Measurements from ENCODE around the gene GPR39.

The GPR39 gene

DNA sequence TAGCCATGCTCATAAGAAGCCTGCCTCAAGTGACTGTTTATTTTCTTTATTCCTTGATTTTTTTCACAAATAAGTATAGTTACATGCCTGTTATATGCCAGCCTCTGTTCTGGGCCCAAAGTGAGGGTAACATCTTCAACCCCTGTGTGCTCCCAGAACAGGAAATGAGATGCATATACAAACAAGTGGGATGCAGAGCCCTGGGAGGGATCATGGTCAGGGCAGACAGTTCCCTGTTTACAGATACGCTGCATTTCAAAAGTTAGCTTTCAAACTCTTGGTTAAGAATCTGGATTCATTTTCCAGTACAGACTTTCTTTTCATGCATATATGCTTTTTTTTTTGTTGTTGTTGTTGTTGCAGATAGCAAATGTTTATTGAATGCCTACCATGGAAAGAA, 24.4 kb downstream of the GPR39 start (continued):
- TF ChIP-seq, protein P1, sequence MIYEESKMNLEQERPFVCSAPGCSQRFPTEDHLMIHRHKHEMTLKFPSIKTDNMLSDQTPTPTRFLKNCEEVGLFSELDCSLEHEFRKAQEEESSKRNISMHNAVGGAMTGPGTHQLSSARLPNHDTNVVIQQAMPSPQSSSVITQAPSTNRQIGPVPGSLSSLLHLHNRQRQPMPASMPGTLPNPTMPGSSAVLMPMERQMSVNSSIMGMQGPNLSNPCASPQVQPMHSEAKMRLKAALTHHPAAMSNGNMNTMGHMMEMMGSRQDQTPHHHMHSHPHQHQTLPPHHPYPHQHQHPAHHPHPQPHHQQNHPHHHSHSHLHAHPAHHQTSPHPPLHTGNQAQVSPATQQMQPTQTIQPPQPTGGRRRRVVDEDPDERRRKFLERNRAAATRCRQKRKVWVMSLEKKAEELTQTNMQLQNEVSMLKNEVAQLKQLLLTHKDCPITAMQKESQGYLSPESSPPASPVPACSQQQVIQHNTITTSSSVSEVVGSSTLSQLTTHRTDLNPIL (CRISPR knock-in tag; IDR thresholded peaks at IDR 0.05; ENCODE audit: low read depth), result no peak
- no peak for TF ChIP-seq ZFP3 (CRISPR knock-in tag; IDR thresholded peaks at IDR 0.05)
- no peak for TF ChIP-seq ZNF565 (CRISPR knock-in tag; conservative IDR thresholded peaks at IDR 0.05; ENCODE audit: low read depth)
- TF ChIP-seq ZNF70 (CRISPR knock-in tag; IDR thresholded peaks at IDR 0.05), result no peak
- TF ChIP-seq GLIS3 (CRISPR knock-in tag; IDR thresholded peaks at IDR 0.05), result no peak
- TF ChIP-seq, protein P2, sequence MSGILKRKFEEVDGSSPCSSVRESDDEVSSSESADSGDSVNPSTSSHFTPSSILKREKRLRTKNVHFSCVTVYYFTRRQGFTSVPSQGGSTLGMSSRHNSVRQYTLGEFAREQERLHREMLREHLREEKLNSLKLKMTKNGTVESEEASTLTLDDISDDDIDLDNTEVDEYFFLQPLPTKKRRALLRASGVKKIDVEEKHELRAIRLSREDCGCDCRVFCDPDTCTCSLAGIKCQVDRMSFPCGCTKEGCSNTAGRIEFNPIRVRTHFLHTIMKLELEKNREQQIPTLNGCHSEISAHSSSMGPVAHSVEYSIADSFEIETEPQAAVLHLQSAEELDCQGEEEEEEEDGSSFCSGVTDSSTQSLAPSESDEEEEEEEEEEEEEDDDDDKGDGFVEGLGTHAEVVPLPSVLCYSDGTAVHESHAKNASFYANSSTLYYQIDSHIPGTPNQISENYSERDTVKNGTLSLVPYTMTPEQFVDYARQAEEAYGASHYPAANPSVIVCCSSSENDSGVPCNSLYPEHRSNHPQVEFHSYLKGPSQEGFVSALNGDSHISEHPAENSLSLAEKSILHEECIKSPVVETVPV (CRISPR knock-in tag; IDR thresholded peaks at IDR 0.05), result no peak

DNA sequence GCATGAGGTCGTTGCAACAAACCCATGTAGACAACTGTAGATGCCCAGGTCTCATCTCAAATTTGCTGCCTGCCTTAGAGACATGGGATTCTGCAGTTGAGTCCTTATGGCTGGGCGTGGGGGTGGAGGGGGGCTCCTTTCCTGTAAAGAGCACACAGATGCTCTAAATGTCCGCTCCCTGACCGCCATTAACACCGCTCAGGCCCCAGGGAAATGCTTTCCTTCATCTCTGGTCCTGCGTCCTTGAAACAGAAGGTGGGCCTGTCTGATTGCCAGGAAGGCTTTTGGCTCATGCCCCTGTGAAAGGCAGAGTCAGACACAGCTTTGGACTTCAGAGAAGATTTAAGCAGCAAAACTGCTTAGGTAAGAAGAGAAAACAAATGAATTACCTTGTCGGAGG, 25.7 kb downstream of the GPR39 start:
- no peak for ATAC-seq
- TF ChIP-seq ZNF565 (CRISPR knock-in tag; conservative IDR thresholded peaks at IDR 0.05; ENCODE audit: low read depth) (no peak), SNAI2 (CRISPR knock-in tag; IDR thresholded peaks at IDR 0.05) (no peak), PPARA (CRISPR knock-in tag; IDR thresholded peaks at IDR 0.05; ENCODE audit: borderline replicate concordance) (no peak), ZC3H10 (CRISPR knock-in tag; IDR thresholded peaks at IDR 0.05) (no peak), ZFP30 (CRISPR knock-in tag; IDR thresholded peaks at IDR 0.05) (no peak), ZFP3 (CRISPR knock-in tag; IDR thresholded peaks at IDR 0.05) (no peak), OSR1 (CRISPR knock-in tag; IDR thresholded peaks at IDR 0.05) (no peak), TCF4 (CRISPR knock-in tag; IDR thresholded peaks at IDR 0.05; ENCODE audit: borderline replicate concordance) (no peak), RARB (CRISPR knock-in tag; IDR thresholded peaks at IDR 0.05) (no peak), BACH2 (CRISPR knock-in tag; IDR thresholded peaks at IDR 0.05; ENCODE audit: borderline replicate concordance) (no peak), ISL1 (CRISPR knock-in tag; IDR thresholded peaks at IDR 0.05) (no peak), ESRRG (CRISPR knock-in tag; IDR thresholded peaks at IDR 0.05) (no peak), TOX (CRISPR knock-in tag; IDR thresholded peaks at IDR 0.05; ENCODE audit: borderline replicate concordance) (no peak)
- TF ChIP-seq, protein P1 (CRISPR knock-in tag; IDR thresholded peaks at IDR 0.05; ENCODE audit: low read depth), result no peak
- TF ChIP-seq, protein P2 (CRISPR knock-in tag; IDR thresholded peaks at IDR 0.05), result no peak
- TF ChIP-seq, protein P3, sequence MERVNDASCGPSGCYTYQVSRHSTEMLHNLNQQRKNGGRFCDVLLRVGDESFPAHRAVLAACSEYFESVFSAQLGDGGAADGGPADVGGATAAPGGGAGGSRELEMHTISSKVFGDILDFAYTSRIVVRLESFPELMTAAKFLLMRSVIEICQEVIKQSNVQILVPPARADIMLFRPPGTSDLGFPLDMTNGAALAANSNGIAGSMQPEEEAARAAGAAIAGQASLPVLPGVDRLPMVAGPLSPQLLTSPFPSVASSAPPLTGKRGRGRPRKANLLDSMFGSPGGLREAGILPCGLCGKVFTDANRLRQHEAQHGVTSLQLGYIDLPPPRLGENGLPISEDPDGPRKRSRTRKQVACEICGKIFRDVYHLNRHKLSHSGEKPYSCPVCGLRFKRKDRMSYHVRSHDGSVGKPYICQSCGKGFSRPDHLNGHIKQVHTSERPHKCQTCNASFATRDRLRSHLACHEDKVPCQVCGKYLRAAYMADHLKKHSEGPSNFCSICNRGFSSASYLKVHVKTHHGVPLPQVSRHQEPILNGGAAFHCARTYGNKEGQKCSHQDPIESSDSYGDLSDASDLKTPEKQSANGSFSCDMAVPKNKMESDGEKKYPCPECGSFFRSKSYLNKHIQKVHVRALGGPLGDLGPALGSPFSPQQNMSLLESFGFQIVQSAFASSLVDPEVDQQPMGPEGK (CRISPR knock-in tag; IDR thresholded peaks at IDR 0.05; ENCODE audit: borderline replicate concordance), result no peak
- TF ChIP-seq, protein P4, sequence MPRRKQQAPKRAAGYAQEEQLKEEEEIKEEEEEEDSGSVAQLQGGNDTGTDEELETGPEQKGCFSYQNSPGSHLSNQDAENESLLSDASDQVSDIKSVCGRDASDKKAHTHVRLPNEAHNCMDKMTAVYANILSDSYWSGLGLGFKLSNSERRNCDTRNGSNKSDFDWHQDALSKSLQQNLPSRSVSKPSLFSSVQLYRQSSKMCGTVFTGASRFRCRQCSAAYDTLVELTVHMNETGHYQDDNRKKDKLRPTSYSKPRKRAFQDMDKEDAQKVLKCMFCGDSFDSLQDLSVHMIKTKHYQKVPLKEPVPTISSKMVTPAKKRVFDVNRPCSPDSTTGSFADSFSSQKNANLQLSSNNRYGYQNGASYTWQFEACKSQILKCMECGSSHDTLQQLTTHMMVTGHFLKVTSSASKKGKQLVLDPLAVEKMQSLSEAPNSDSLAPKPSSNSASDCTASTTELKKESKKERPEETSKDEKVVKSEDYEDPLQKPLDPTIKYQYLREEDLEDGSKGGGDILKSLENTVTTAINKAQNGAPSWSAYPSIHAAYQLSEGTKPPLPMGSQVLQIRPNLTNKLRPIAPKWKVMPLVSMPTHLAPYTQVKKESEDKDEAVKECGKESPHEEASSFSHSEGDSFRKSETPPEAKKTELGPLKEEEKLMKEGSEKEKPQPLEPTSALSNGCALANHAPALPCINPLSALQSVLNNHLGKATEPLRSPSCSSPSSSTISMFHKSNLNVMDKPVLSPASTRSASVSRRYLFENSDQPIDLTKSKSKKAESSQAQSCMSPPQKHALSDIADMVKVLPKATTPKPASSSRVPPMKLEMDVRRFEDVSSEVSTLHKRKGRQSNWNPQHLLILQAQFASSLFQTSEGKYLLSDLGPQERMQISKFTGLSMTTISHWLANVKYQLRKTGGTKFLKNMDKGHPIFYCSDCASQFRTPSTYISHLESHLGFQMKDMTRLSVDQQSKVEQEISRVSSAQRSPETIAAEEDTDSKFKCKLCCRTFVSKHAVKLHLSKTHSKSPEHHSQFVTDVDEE (CRISPR knock-in tag; IDR thresholded peaks at IDR 0.05), result no peak

DNA sequence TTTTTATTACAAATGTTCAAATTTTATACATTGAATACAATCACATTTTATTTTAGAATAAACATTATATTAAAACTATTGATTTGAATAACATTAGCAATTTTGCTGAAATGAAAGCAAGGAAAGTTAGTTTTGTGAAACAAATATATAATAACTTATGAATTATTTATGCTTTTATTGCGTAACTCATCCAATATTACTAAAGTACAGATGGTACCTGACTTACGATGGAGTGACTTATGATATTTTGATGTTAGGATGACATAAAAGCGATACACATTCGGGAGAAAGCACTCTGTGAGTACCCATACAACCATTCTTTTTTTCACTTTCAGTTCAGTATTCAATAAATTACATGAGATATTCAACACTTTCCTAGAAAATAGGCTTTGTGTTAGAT, 26.5 kb downstream of the GPR39 start:
- TF ChIP-seq BACH2 (CRISPR knock-in tag; IDR thresholded peaks at IDR 0.05; ENCODE audit: borderline replicate concordance), result no peak
- no peak for TF ChIP-seq CSDC2 (CRISPR knock-in tag; IDR thresholded peaks at IDR 0.05)
- TF ChIP-seq, protein P4 (CRISPR knock-in tag; IDR thresholded peaks at IDR 0.05), result no peak
- no peak for TF ChIP-seq SNAI2 (CRISPR knock-in tag; IDR thresholded peaks at IDR 0.05)
- TF ChIP-seq ZNF8 (CRISPR knock-in tag; IDR thresholded peaks at IDR 0.05), result no peak
- TF ChIP-seq ZFP30 (CRISPR knock-in tag; IDR thresholded peaks at IDR 0.05), result no peak
- TF ChIP-seq, protein P1 (CRISPR knock-in tag; IDR thresholded peaks at IDR 0.05; ENCODE audit: low read depth), result no peak
- no peak for TF ChIP-seq GLIS3 (CRISPR knock-in tag; IDR thresholded peaks at IDR 0.05)
- TF ChIP-seq ESRRG (CRISPR knock-in tag; IDR thresholded peaks at IDR 0.05), result no peak
- TF ChIP-seq RARB (CRISPR knock-in tag; IDR thresholded peaks at IDR 0.05), result no peak
- no peak for ATAC-seq
